IMR-90 (cell line): ENCODE results near the gene CELSR1. TPM values are rescaled to one million over a fixed set of nuclear protein-coding genes. Genes with fewer than 3 reads are reported as not detected.

Experiments used
- ATAC-seq: fragments of 200-7000 bp; cut with Tn5 transposase; 2 replicates; pipeline ENCODE4 v1.9.1; 2020; ENCODE audit warnings: low read depth, mild to moderate bottlenecking, moderate library complexity
- BruUV-seq: library from RNA; stranded (reverse); fragments of 400-500 nt; replicated peaks from 2 replicates; lab custom pipeline; 2021; lab: Mats Ljungman, UMichigan
- CTCF ChIA-PET: fragments of 300-600 bp; formaldehyde crosslinking; extraction: SDS; loops from one replicate; lab custom pipeline; 2021; ENCODE audit warnings: antibody characterized with exemption; lab: Yijun Ruan, JAX
- POLR2A ChIA-PET: fragments of 300-600 bp; sonication (Branson Sonifier 250); formaldehyde crosslinking; loops from one replicate; lab custom pipeline; 2022; ENCODE audit warnings: antibody characterized with exemption; ENCODE audit not compliant: unreplicated experiment; lab: Charles Lee
- DNase-seq: peaks from one replicate; pipeline ENCODE4 v3.0.0; 2013
- H2AFZ ChIP-seq: replicated peaks from 2 replicates; pipeline ENCODE3; 2013; ENCODE audit warnings: low read length, mild to moderate bottlenecking; ENCODE audit not compliant: poor library complexity
- H2AK5ac ChIP-seq: 2 replicates; pipeline ENCODE4 v1.6.1; 2013; ENCODE audit warnings: low read depth, low read length, inconsistent platforms
- H2AK9ac ChIP-seq: replicated peaks from 2 replicates; pipeline ENCODE3; 2013; ENCODE audit warnings: mild to moderate bottlenecking, low read depth, low read length, moderate library complexity; ENCODE audit not compliant: poor library complexity
- H2BK120ac ChIP-seq: 2 replicates; pipeline ENCODE4 v1.6.1; 2013; ENCODE audit warnings: low read depth, low read length, inconsistent platforms
- H2BK15ac ChIP-seq: 3 replicates; pipeline ENCODE4 v1.6.1; 2013; ENCODE audit warnings: low read depth, low read length, inconsistent platforms
- H2BK20ac ChIP-seq: 2 replicates; pipeline ENCODE4 v1.6.1; 2013; ENCODE audit warnings: low read depth, mild to moderate bottlenecking, inconsistent platforms, low read length, moderate library complexity
- H2BK5ac ChIP-seq: 2 replicates; pipeline ENCODE4 v1.6.1; 2013; ENCODE audit warnings: mild to moderate bottlenecking, low read depth, low read length, inconsistent platforms; ENCODE audit not compliant: poor library complexity, severe bottlenecking
- H3K14ac ChIP-seq: replicated peaks from 2 replicates; pipeline ENCODE4 v1.6.1; 2013; ENCODE audit warnings: low read depth, low read length, inconsistent platforms
- H3K18ac ChIP-seq: 2 replicates; pipeline ENCODE4 v1.6.1; 2013; ENCODE audit warnings: low read depth, low read length, control low read depth
- H3K23ac ChIP-seq: 2 replicates; pipeline ENCODE4 v1.6.1; 2013; ENCODE audit warnings: low read depth, low read length, inconsistent platforms
- H3K27ac ChIP-seq: 2 replicates; pipeline ENCODE4 v1.5.1; 2013; ENCODE audit warnings: mild to moderate bottlenecking, control low read depth, low read length; ENCODE audit not compliant: insufficient read depth
- H3K27me3 ChIP-seq: 2 replicates; pipeline ENCODE4 v1.6.1; 2013; ENCODE audit warnings: low read length; ENCODE audit not compliant: control insufficient read depth, insufficient read depth
- H3K36me3 ChIP-seq: 2 replicates; pipeline ENCODE4 v1.6.1; 2013; ENCODE audit warnings: low read length, mixed read lengths; ENCODE audit not compliant: control insufficient read depth, insufficient read depth
- H3K4ac ChIP-seq: 2 replicates; pipeline ENCODE4 v1.6.1; 2013; ENCODE audit warnings: low read depth, low read length, inconsistent platforms
- H3K4me1 ChIP-seq: 2 replicates; pipeline ENCODE4 v1.6.1; 2013; ENCODE audit warnings: low read length, mixed read lengths; ENCODE audit not compliant: control insufficient read depth, insufficient read depth
- H3K4me2 ChIP-seq: 2 replicates; pipeline ENCODE4 v1.6.1; 2013; ENCODE audit warnings: low read depth, mild to moderate bottlenecking, control low read depth, low read length, moderate library complexity
- H3K4me3 ChIP-seq: 2 replicates; pipeline ENCODE4 v1.5.1; 2013; ENCODE audit warnings: low read depth, mild to moderate bottlenecking, control low read depth, low read length, moderate library complexity; ENCODE audit not compliant: insufficient read depth
- H3K56ac ChIP-seq: 2 replicates; pipeline ENCODE4 v1.6.1; 2013; ENCODE audit warnings: low read length, inconsistent platforms; ENCODE audit not compliant: insufficient read depth; ENCODE audit errors: extremely low read depth
- H3K79me1 ChIP-seq, 2 experiments: 2 replicates each; pipeline ENCODE4 v1.6.1; 2013; ENCODE audit warnings: low read length in 2 of 2, inconsistent platforms in 1 of 2, low read depth in 1 of 2
- H3K9ac ChIP-seq: 2 replicates; pipeline ENCODE4 v1.6.1; 2013; ENCODE audit warnings: low read depth, low read length, control low read depth
- H3K9me1 ChIP-seq: 2 replicates; pipeline ENCODE4 v1.6.1; 2013; ENCODE audit warnings: low read length, inconsistent platforms; ENCODE audit not compliant: insufficient read depth
- H3K9me3 ChIP-seq: 2 replicates; pipeline ENCODE4 v1.6.1; 2013; ENCODE audit warnings: low read length; ENCODE audit not compliant: control insufficient read depth, insufficient read depth
- H4K20me1 ChIP-seq: 2 replicates; pipeline ENCODE4 v1.6.1; 2013; ENCODE audit warnings: low read length, inconsistent platforms; ENCODE audit not compliant: insufficient read depth
- H4K5ac ChIP-seq: 2 replicates; pipeline ENCODE4 v1.6.1; 2013; ENCODE audit warnings: mild to moderate bottlenecking, low read depth, low read length, control low read depth
- H4K8ac ChIP-seq, 2 experiments: 2 replicates each; pipeline ENCODE4 v1.6.1; 2013; ENCODE audit warnings: low read depth in 2 of 2, low read length in 2 of 2, control low read depth in 1 of 2, inconsistent platforms in 1 of 2
- H4K91ac ChIP-seq: 2 replicates; pipeline ENCODE4 v1.6.1; 2013; ENCODE audit warnings: low read depth, low read length, inconsistent platforms; ENCODE audit not compliant: insufficient read depth
- BHLHE40 ChIP-seq: fragments of 150-350 bp; IDR thresholded peaks from 2 replicates; pipeline ENCODE4 v1.6.1; 2016; ENCODE audit warnings: mild to moderate bottlenecking, low read depth, low read length
- CHD1 ChIP-seq: IDR thresholded peaks from 2 replicates; pipeline ENCODE4 v1.6.1; 2012; ENCODE audit warnings: low read depth, low read length, improper control_type of control experiment
- FOS ChIP-seq: fragments of 150-350 bp; IDR thresholded peaks from 2 replicates; pipeline ENCODE4 v1.6.1; 2016; ENCODE audit warnings: low read depth, low read length
- MAZ ChIP-seq: IDR thresholded peaks from 2 replicates; pipeline ENCODE4 v1.6.1; 2012; ENCODE audit warnings: low read depth, mild to moderate bottlenecking, low read length, improper control_type of control experiment, moderate library complexity, borderline replicate concordance
- NFE2L2 ChIP-seq: fragments of 150-350 bp; IDR thresholded peaks from 2 replicates; pipeline ENCODE4 v1.6.1; 2016; ENCODE audit warnings: low read depth, mild to moderate bottlenecking, low read length
- POLR2A ChIP-seq: IDR thresholded peaks from 2 replicates; pipeline ENCODE4 v1.6.1; 2012; ENCODE audit warnings: mild to moderate bottlenecking, low read depth, low read length
- RFX5 ChIP-seq: IDR thresholded peaks from 2 replicates; pipeline ENCODE4 v1.8.0; 2012; ENCODE audit warnings: low read depth, mild to moderate bottlenecking, low read length, moderate library complexity
- WGBS, 2 experiments: methylation state at CpG; one replicate each; pipeline versions ENCODE4 v1.1.5 to v1.1.7; 2013; ENCODE audit warnings: missing lambda C conversion rate in 2 of 2; ENCODE audit not compliant: insufficient read length in 1 of 2; ENCODE audit errors: extremely low coverage in 2 of 2; 5-methylcytosine and 5-hydroxymethylcytosine counted together
- dilution Hi-C: fragments of 300-500 bp; cut with HindIII; formaldehyde crosslinking; loops from one replicate; pipeline ENCODE4 v1.14.3; 2018; ENCODE audit warnings: low sequenced_read_pairs; ENCODE audit not compliant: unreplicated experiment
- in situ Hi-C: fragments of 300-500 bp; cut with MboI; formaldehyde crosslinking; loops from 3 replicates; pipeline ENCODE4 v1.14.3; 2019; ENCODE audit warnings: low sequenced_read_pairs, inconsistent platforms, mixed read lengths
- intact Hi-C: fragments of 100-400 bp; cut with micrococcal nuclease; formaldehyde crosslinking; loops from 2 replicates; pipeline ENCODE4 v1.10.0; 2022
- polyA plus RNA-seq, 3 experiments: library from polyadenylated mRNA; depleted of rRNA; stranded (reverse); fragments of >200 nt; gene quantifications; 2 replicates each; pipeline ENCODE4 v1.2.3, GENCODE V29; 2012; ENCODE audit warnings: low replicate concordance in 1 of 3
- total RNA-seq: library from RNA; depleted of rRNA; stranded (reverse); fragments of >200 nt; gene quantifications from 2 replicates; pipeline ENCODE4 v1.2.3, GENCODE V29; 2012
- TF ChIP-seq, protein P1 (sequence below): fragments of 150-350 bp; IDR thresholded peaks from 2 replicates; pipeline ENCODE4 v1.6.1; 2016; ENCODE audit warnings: low read depth, mild to moderate bottlenecking, low read length, moderate library complexity, borderline replicate concordance

CELSR1 gene
- total and polyA plus RNA-seq, 2 of the 4 experiments (the other 2 are of a cell fraction), result 0.36 to 0.82 TPM

DNA sequence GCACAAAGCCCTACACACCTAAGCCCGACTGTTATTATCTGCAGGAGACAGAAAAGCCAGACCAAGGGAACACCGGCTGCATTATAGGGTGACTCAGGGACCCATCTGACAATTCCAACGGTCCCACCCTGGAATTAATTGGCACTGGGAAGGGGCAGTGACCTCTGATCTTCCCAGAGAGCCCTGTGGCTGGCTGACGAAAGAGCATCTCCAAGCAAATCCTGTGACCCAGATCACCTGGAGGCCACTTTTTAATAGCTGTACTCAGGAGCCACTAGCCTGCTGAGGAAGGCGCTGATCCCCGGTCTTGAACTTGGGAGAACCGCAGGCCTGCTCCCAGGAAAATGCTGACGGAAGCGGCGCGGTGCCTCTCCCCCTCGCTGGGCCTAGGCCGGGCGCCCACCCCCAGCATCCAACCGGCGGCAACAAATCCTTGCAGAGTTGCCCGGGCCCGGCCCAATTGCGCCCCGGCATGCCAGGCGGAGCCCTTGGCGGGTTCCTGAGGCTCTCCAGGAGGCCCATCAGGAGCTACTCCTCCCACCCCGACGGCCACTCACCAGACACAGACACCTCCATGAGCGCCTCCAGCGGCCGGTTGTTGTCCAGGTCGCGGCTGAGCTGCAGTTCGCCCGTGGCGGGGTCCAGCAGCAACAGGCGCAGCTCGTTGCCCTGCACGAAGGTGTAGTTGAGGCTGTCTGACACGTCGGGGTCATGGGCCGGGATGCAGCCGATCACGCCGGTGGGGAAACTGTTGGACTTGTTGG, 4.2 kb downstream of the CELSR1 start:
- no peaks in the 10 kb centered on the region for H3K79me1 ChIP-seq
- no peak overlapping the region for H2BK5ac ChIP-seq
- H4K91ac ChIP-seq, result no peak overlapping the region
- no peak overlapping the region for H3K4me3 ChIP-seq
- H4K8ac ChIP-seq, result no peak overlapping the region
- H2AFZ ChIP-seq, result no peak overlapping the region
- H3K27me3 ChIP-seq, result peaks cover 28% of the 10 kb centered on the region
- DNase-seq, result no peak
- 83% methylated on average over 18 of the region's 41 CpGs; no CpG with 5 or more reads in 1 of the 2 experiments for WGBS, 2 experiments
- no peak overlapping the region for H2BK20ac ChIP-seq
- ATAC-seq, result no peak
- H3K36me3 ChIP-seq, result no peaks in the 10 kb centered on the region
- POLR2A ChIA-PET, result no interaction called here
- CTCF ChIA-PET, result no interaction called here
- no peak overlapping the region for H2AK5ac ChIP-seq
- H3K4ac ChIP-seq, result no peak overlapping the region
- H3K4me1 ChIP-seq, result no peaks in the 10 kb centered on the region
- H3K27ac ChIP-seq, result no peak overlapping the region
- no peaks in the 10 kb centered on the region for H4K20me1 ChIP-seq
- TF ChIP-seq MAZ (no peak), BHLHE40 (no peak), CHD1 (no peak), NFE2L2 (no peak), POLR2A (no peak), RFX5 (no peak), FOS (no peak)
- TF ChIP-seq, protein P1, sequence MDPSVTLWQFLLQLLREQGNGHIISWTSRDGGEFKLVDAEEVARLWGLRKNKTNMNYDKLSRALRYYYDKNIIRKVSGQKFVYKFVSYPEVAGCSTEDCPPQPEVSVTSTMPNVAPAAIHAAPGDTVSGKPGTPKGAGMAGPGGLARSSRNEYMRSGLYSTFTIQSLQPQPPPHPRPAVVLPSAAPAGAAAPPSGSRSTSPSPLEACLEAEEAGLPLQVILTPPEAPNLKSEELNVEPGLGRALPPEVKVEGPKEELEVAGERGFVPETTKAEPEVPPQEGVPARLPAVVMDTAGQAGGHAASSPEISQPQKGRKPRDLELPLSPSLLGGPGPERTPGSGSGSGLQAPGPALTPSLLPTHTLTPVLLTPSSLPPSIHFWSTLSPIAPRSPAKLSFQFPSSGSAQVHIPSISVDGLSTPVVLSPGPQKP, result no peak
- no peaks in the 10 kb centered on the region for H3K9me1 ChIP-seq
- intact Hi-C loops (no loop called here), in situ Hi-C loops (loop anchor here (25.0 kb wide), 1 partner anchor 396 kb away; no protein-coding TSS in a partner anchor), dilution Hi-C loops (no loop called here)
- no peak overlapping the region for H3K56ac ChIP-seq
- no TSS peak for BruUV-seq
- no peak overlapping the region for H4K5ac ChIP-seq
- no peak overlapping the region for H3K23ac ChIP-seq
- H3K14ac ChIP-seq, result no peak overlapping the region
- H3K18ac ChIP-seq, result no peak overlapping the region
- no peak overlapping the region for H2AK9ac ChIP-seq
- no peak overlapping the region for H3K4me2 ChIP-seq
- no peak overlapping the region for H3K9ac ChIP-seq
- no peak overlapping the region for H2BK15ac ChIP-seq
- peaks cover 17% of the 10 kb centered on the region for H3K9me3 ChIP-seq
- H2BK120ac ChIP-seq, result no peak overlapping the region
